Sigmoid colon (tissue), 7 donors: ENCODE results near the gene POU5F1. TPM values are rescaled to one million over a fixed set of nuclear protein-coding genes. Genes with fewer than 3 reads are reported as not detected.

Experiments
- DNase-seq: peaks from one replicate; pipeline ENCODE4 v3.0.0-alpha.2; 2019
- H3K27ac ChIP-seq, 4 donors: fragments of 200-600 bp; sonication (generic); one replicate each; pipeline ENCODE4 v1.5.1; 2016 to 2019; ENCODE audit warnings: mild to moderate bottlenecking in 1 of 4
- H3K27me3 ChIP-seq, 3 donors: fragments of 200-600 bp; sonication (generic); one replicate each; pipeline ENCODE4 v1.5.1; 2019; ENCODE audit warnings: mild to moderate bottlenecking in 1 of 3
- H3K36me3 ChIP-seq, 4 donors: fragments of 200-600 bp; sonication (generic); one replicate each; pipeline ENCODE4 v1.5.1; 2016 to 2019
- H3K4me1 ChIP-seq, 4 donors: fragments of 200-600 bp; sonication (generic); one replicate each; pipeline ENCODE4 v1.5.1; 2017 to 2019
- H3K4me3 ChIP-seq, 4 donors: fragments of 200-600 bp; sonication (generic); one replicate each; pipeline ENCODE4 v1.5.1; 2017 to 2019; ENCODE audit warnings: mild to moderate bottlenecking in 2 of 4, moderate library complexity in 1 of 4
- H3K9me3 ChIP-seq, 4 donors: fragments of 200-600 bp in 3 of 4; sonication (generic) in 3 of 4; one replicate each; pipeline versions ENCODE4 v1.5.1 to v1.6.1; 2013 to 2019
- CTCF ChIP-seq, 4 experiments: fragments of 450-650 bp in 3 of 4; fragments of 200-600 bp in 1 of 4; IDR thresholded peaks; one replicate each; pipeline ENCODE4 v1.5.1; 2016 to 2019; ENCODE audit warnings: antibody characterized with exemption in 4 of 4, mild to moderate bottlenecking in 3 of 4, moderate library complexity in 2 of 4
- EP300 ChIP-seq, 4 donors: sonication (generic); formaldehyde crosslinking; IDR thresholded peaks; one replicate each; pipeline ENCODE4 v1.6.1; 2017; ENCODE audit warnings: antibody characterized with exemption in 4 of 4
- POLR2A ChIP-seq, 2 donors: fragments of 450-650 bp; IDR thresholded peaks; one replicate each; pipeline ENCODE4 v1.6.1; 2016; ENCODE audit warnings: antibody characterized with exemption in 2 of 2, mild to moderate bottlenecking in 2 of 2, moderate library complexity in 2 of 2
- POLR2AphosphoS5 ChIP-seq, 4 donors: sonication (generic); formaldehyde crosslinking; IDR thresholded peaks; one replicate each; pipeline ENCODE4 v1.6.1; 2017; ENCODE audit warnings: antibody characterized with exemption in 4 of 4
- WGBS, 2 donors: extraction: QIAGEN DNeasy Blood & Tissue Kit; methylation state at CpG; one replicate each; pipeline ENCODE4 v1.1.7; 2013; 5-methylcytosine and 5-hydroxymethylcytosine counted together
- intact Hi-C: fragments of 100-400 bp; cut with DNase I; formaldehyde crosslinking; loops from one replicate; pipeline ENCODE4 v1.15.1; 2023
- polyA plus RNA-seq, 3 donors: library from polyadenylated mRNA; stranded (reverse); fragments of 200-250 nt; gene quantifications; one replicate each; pipeline ENCODE4 v1.2.3, GENCODE V29; 2013
- total RNA-seq, 4 donors: library from RNA; depleted of rRNA; stranded (reverse); fragments of >200 nt; gene quantifications; one replicate each; pipeline ENCODE4 v1.1.0, GENCODE V29; 2016
- donor health status: healthy with polysubstance abuse.
- donor health status: Bipolar disorder and iron deficiency.
- donor health status: healthy.

Gene POU5F1
- total and polyA plus RNA-seq, 7 donors: 0.16 to 9.8 (median 0.94) TPM; not detected in 3

- intact Hi-C loops: no loop called here
- DNase-seq: no peak
- Histone ChIP-seq H3K36me3 (peaks cover 0 to 37% (median 2%) of the 10 kb centered on the region in 4 donors), H3K9me3 (no peaks in the 10 kb centered on the region), H3K4me1 (peaks cover 0 to 12% (median 7%) of the 10 kb centered on the region in 4 donors), H3K27ac (no peak overlapping the region), H3K27me3 (no peaks in the 10 kb centered on the region), H3K4me3 (no peak overlapping the region)
- TF ChIP-seq EP300 (IDR thresholded peaks at IDR 0.05) (no peak), POLR2A (IDR thresholded peaks at IDR 0.05) (no peak), CTCF (IDR thresholded peaks at IDR 0.05) (no peak)
- WGBS, 2 donors: 88 to 95% methylated on average over 7 of the region's 7 CpGs
Measured at GRCh38 chr6:31152781-31153180, 17.7 kb downstream of the POU5F1 start.

GRCh38 chr6:31149827-31150447 is 20.5 kb downstream of the POU5F1 start:
- no peaks in the 10 kb centered on the region for H3K27me3 ChIP-seq
- TF ChIP-seq POLR2A (IDR thresholded peaks at IDR 0.05) (no peak), CTCF (IDR thresholded peaks at IDR 0.05) (no peak), POLR2AphosphoS5 (IDR thresholded peaks at IDR 0.05) (no peak)
- intact Hi-C loops: no loop called here
- H3K9me3 ChIP-seq: no peaks in the 10 kb centered on the region
- no peaks in the 10 kb centered on the region for H3K4me1 ChIP-seq
- H3K27ac ChIP-seq: no peak overlapping the region
- DNase-seq: no peak
- no peak overlapping the region for H3K4me3 ChIP-seq
- 81 to 93% methylated on average over 6 of the region's 6 CpGs for WGBS, 2 donors
- peaks cover 0 to 39% (median 2%) of the 10 kb centered on the region in 4 donors for H3K36me3 ChIP-seq

GRCh38 chr6:31145386-31145785 is 25.1 kb downstream of the POU5F1 start:
- H3K36me3 ChIP-seq: peaks cover 0 to 21% (median 4%) of the 10 kb centered on the region in 4 donors
- H3K4me1 ChIP-seq: peaks cover 0 to 12% (median 4%) of the 10 kb centered on the region in 4 donors
- intact Hi-C loops: no loop called here

GRCh38 chr6:31144970-31145340 is 25.5 kb downstream of the POU5F1 start:
- H3K36me3 ChIP-seq: peaks cover 0 to 17% (median 4%) of the 10 kb centered on the region in 4 donors

More at GRCh38 chr6:31145386-31145785, 25.1 kb downstream of the POU5F1 start:
- WGBS, 2 donors: 83 to 92% methylated on average over 10 of the region's 10 CpGs
- Histone ChIP-seq H3K27me3 (no peaks in the 10 kb centered on the region), H3K27ac (no peak overlapping the region), H3K4me3 (no peak overlapping the region), H3K9me3 (no peaks in the 10 kb centered on the region)
- TF ChIP-seq POLR2A (IDR thresholded peaks at IDR 0.05) (no peak), POLR2AphosphoS5 (IDR thresholded peaks at IDR 0.05) (no peak), CTCF (IDR thresholded peaks at IDR 0.05) (no peak), EP300 (IDR thresholded peaks at IDR 0.05) (no peak)
- no peak for DNase-seq

More at GRCh38 chr6:31144970-31145340, 25.5 kb downstream of the POU5F1 start:
- intact Hi-C loops: no loop called here
- TF ChIP-seq POLR2A (IDR thresholded peaks at IDR 0.05) (no peak), EP300 (IDR thresholded peaks at IDR 0.05) (no peak), CTCF (IDR thresholded peaks at IDR 0.05) (no peak), POLR2AphosphoS5 (IDR thresholded peaks at IDR 0.05) (no peak)
- no peaks in the 10 kb centered on the region for H3K27me3 ChIP-seq
- no peak overlapping the region for H3K4me3 ChIP-seq
- peaks cover 0 to 12% (median 4%) of the 10 kb centered on the region in 4 donors for H3K4me1 ChIP-seq
- DNase-seq: no peak
- no peak overlapping the region for H3K27ac ChIP-seq
- 15 to 70% methylated on average over 11 of the region's 11 CpGs for WGBS, 2 donors
- H3K9me3 ChIP-seq: no peaks in the 10 kb centered on the region
